Measurements from ENCODE around the gene LAX1.

Gene LAX1

DNA sequence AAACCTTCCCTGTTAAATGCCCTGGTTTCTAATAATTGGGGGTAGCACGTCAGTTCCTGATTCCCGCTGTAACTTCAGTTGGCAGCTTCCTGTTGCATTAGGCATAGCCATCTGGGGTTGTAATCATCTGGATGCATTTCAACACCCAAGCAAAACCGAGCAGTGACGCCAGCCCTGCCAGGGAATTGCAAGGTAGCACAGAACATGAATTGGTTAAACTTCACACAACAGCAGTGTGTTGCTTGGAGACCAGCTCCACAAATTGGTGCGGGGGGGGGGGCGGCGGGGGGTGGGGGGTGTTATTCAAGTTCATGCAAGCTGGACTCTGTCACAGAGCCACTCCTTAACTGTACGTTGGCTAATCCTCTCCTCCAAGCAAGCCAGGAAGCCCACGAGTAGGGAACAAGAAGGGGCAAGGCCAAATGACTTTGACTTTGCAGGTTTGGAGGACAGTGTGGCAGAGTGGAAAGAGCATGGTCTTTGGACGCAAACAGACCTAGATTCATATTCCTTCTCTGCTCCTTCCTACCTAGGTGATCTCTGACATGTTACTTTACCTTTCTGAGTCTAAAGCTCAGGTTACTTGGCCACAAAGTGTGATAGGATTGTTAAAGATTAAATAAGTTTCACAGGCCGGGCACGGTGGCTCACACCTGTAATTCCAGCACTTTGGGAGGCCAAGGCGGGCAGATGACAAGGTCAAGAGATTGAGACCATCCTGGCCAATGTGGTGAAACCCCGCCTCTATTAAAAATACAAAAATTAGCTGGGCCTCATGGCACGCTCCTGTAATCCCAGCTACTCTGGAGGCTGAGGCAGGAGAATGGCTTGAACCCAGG, 4.7 kb downstream of the LAX1 start:
- no peaks in the 10 kb centered on the region for H3K9me3 ChIP-seq (ENCODE audit: insufficient read depth, low read depth, low read length)
- H3K36me3 ChIP-seq (ENCODE audit: insufficient read depth, low read length), result peaks cover 6% of the 10 kb centered on the region; the same call in 1 of the 2 replicates
- TF ChIP-seq EZH2phosphoT487 (IDR thresholded peaks at IDR 0.05; ENCODE audit: borderline replicate concordance), result no peak
- TF ChIP-seq, protein P1, sequence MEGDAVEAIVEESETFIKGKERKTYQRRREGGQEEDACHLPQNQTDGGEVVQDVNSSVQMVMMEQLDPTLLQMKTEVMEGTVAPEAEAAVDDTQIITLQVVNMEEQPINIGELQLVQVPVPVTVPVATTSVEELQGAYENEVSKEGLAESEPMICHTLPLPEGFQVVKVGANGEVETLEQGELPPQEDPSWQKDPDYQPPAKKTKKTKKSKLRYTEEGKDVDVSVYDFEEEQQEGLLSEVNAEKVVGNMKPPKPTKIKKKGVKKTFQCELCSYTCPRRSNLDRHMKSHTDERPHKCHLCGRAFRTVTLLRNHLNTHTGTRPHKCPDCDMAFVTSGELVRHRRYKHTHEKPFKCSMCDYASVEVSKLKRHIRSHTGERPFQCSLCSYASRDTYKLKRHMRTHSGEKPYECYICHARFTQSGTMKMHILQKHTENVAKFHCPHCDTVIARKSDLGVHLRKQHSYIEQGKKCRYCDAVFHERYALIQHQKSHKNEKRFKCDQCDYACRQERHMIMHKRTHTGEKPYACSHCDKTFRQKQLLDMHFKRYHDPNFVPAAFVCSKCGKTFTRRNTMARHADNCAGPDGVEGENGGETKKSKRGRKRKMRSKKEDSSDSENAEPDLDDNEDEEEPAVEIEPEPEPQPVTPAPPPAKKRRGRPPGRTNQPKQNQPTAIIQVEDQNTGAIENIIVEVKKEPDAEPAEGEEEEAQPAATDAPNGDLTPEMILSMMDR (conservative IDR thresholded peaks at IDR 0.05; ENCODE audit: low read length), result no peak
- no peaks in the 10 kb centered on the region for H3K27me3 ChIP-seq (ENCODE audit: insufficient read depth, low read length, poor library complexity, severe bottlenecking)
- H4K20me1 ChIP-seq (ENCODE audit: insufficient read depth, low read length, poor library complexity, severe bottlenecking), result no peaks in the 10 kb centered on the region
- no peaks in the 10 kb centered on the region for H3K9me2 ChIP-seq (replicated peaks; ENCODE audit: low read depth, low read length)
- H3K9ac ChIP-seq (ENCODE audit: low read depth, low read length, poor library complexity, severe bottlenecking), result no peak overlapping the region
- H2AFZ ChIP-seq (ENCODE audit: low read length), result no peak overlapping the region
- H3K4me1 ChIP-seq (ENCODE audit: insufficient read depth, low read length, poor library complexity, severe bottlenecking), result peaks cover 28% of the 10 kb centered on the region
- H3F3A ChIP-seq (ENCODE audit: low read depth), result peaks cover 9% of the 10 kb centered on the region
- no peak overlapping the region for H3K4me3 ChIP-seq (ENCODE audit: low read length, poor library complexity, severe bottlenecking)
- H3K4me2 ChIP-seq (ENCODE audit: low read depth, low read length, poor library complexity, severe bottlenecking), result peak overlapping the region; percentile 16
- peaks cover 33% of the 10 kb centered on the region for H3K79me2 ChIP-seq (ENCODE audit: insufficient read depth, low read length)

DNA sequence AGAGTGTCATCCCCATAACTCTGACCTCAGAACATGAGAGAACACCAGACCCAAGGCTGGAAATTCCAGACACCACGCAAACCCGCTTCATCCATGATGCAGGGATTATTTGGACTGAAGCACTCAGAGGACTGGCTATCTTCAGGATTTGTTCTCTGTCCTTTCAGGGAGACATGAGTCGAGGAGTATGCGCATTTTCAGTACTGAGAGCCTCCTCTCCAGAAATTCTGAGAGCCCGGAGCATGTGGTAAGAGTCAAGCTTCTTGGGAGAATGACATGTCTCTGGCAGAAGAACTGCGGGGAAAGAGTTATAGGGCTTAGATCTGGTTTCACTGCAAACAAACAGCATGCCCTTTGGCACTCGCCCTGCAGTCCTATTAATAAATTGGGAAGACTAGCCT, 6.9 kb downstream of the LAX1 start:
- no peaks in the 10 kb centered on the region for H3F3A ChIP-seq (ENCODE audit: low read depth)
- no peak overlapping the region for H3K4me2 ChIP-seq (ENCODE audit: low read depth, low read length, poor library complexity, severe bottlenecking)
- H4K20me1 ChIP-seq (ENCODE audit: insufficient read depth, low read length, poor library complexity, severe bottlenecking), result no peaks in the 10 kb centered on the region
- H3K9me3 ChIP-seq (ENCODE audit: insufficient read depth, low read depth, low read length), result no peaks in the 10 kb centered on the region
- H3K9ac ChIP-seq (ENCODE audit: low read depth, low read length, poor library complexity, severe bottlenecking), result no peak overlapping the region
- no peaks in the 10 kb centered on the region for H3K9me2 ChIP-seq (replicated peaks; ENCODE audit: low read depth, low read length)
- H3K4me1 ChIP-seq (ENCODE audit: insufficient read depth, low read length, poor library complexity, severe bottlenecking), result peaks cover 20% of the 10 kb centered on the region
- peaks cover 6% of the 10 kb centered on the region; the same call in 1 of the 2 replicates for H3K36me3 ChIP-seq (ENCODE audit: insufficient read depth, low read length)
- peaks cover 20% of the 10 kb centered on the region for H3K79me2 ChIP-seq (ENCODE audit: insufficient read depth, low read length)
- H3K27me3 ChIP-seq (ENCODE audit: insufficient read depth, low read length, poor library complexity, severe bottlenecking), result no peaks in the 10 kb centered on the region
- no peak overlapping the region for H3K4me3 ChIP-seq (ENCODE audit: low read length, poor library complexity, severe bottlenecking)
- no peak for TF ChIP-seq EZH2phosphoT487 (IDR thresholded peaks at IDR 0.05; ENCODE audit: borderline replicate concordance)
- TF ChIP-seq, protein P1 (conservative IDR thresholded peaks at IDR 0.05; ENCODE audit: low read length), result no peak
- H2AFZ ChIP-seq (ENCODE audit: low read length), result no peak overlapping the region

DNA sequence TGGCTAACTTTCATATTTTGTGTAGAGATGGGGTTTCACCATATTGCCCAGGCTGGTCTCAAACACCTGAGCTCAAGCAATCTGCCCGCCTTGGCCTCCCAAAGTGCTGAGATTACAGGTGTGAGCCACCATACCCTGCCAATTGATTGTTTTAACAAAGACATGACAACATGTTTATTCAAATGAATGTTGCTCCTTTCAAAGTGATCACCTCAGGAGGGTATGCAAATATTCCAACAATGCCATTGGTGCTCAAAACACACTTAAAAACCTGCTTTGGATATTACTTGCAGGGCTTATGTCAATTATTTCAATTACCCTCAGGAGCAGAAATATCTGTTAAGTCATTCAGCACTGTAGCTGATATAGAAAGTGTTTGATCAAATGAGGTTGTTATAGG, 7.9 kb downstream of the LAX1 start:
- H3K27me3 ChIP-seq (ENCODE audit: insufficient read depth, low read length, poor library complexity, severe bottlenecking), result no peaks in the 10 kb centered on the region
- H3K4me1 ChIP-seq (ENCODE audit: insufficient read depth, low read length, poor library complexity, severe bottlenecking), result peaks cover 14% of the 10 kb centered on the region
- H2AFZ ChIP-seq (ENCODE audit: low read length), result no peak overlapping the region
- TF ChIP-seq, protein P1 (conservative IDR thresholded peaks at IDR 0.05; ENCODE audit: low read length), result no peak
- no peak for TF ChIP-seq EZH2phosphoT487 (IDR thresholded peaks at IDR 0.05; ENCODE audit: borderline replicate concordance)
- H3K4me3 ChIP-seq (ENCODE audit: low read length, poor library complexity, severe bottlenecking), result no peak overlapping the region
- no peaks in the 10 kb centered on the region for H3K9me3 ChIP-seq (ENCODE audit: insufficient read depth, low read depth, low read length)
- no peaks in the 10 kb centered on the region for H4K20me1 ChIP-seq (ENCODE audit: insufficient read depth, low read length, poor library complexity, severe bottlenecking)
- H3K4me2 ChIP-seq (ENCODE audit: low read depth, low read length, poor library complexity, severe bottlenecking), result no peak overlapping the region
- H3K9me2 ChIP-seq (replicated peaks; ENCODE audit: low read depth, low read length), result no peaks in the 10 kb centered on the region
- no peaks in the 10 kb centered on the region for H3F3A ChIP-seq (ENCODE audit: low read depth)
- peaks cover 6% of the 10 kb centered on the region; the same call in 1 of the 2 replicates for H3K36me3 ChIP-seq (ENCODE audit: insufficient read depth, low read length)
- peaks cover 11% of the 10 kb centered on the region for H3K79me2 ChIP-seq (ENCODE audit: insufficient read depth, low read length)
- no peak overlapping the region for H3K9ac ChIP-seq (ENCODE audit: low read depth, low read length, poor library complexity, severe bottlenecking)
